GM21360 (cell line): ENCODE results near the gene UNC45B.
"Not testable (repeated sequence)": the region's sequence is repeated elsewhere in the genome, so short reads cannot be mapped to it uniquely, and the experiment has no call there.

Experiments used
- ATAC-seq: cut with Tn5 transposase; IDR thresholded peaks from one replicate; pipeline ENCODE4 v1.9.1; 2021; ENCODE audit warnings: mild to moderate bottlenecking, moderate library complexity; ENCODE audit not compliant: unreplicated experiment

UNC45B gene

DNA sequence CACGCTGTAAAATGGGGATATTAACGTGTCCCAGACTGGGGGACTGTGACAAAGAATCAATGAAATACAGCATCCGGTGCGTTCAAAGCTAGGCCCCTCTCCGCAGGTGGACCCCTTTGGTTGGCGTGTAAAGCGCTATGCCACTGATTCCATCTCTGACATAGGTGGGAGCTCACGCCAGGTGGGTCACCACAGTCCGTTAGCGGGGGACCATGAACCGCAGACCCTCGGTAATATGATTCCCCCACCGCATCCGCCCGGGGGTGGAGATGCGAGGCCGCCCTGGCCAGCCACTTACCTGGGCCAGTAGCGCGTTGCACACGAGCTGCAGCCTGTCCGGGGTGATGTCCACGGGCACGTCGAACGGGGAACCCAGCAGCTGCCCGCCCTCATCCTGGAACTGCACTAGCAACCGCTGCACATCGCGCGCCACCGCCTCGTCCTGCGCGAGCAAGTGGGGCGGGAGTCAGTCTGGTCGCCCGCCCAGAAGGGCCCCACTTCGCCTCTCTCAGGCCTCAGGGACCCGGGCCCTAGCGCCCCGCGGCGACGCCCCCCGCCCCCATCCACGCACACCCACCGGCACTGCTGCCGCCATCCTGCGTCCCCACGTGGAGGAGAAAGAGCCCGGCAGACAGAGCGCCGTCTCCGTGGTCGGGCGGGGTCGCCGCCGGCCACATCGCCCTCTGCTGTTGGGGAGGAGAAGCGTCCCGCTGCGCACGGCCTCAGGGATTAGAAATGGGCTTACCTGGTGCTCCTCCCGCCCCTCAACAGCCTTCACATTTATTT is 5.7 kb upstream of the UNC45B start, which contains the start of gene NLE1:
Gene NLE1 (minus strand): TSS at position 623 of the 786 bp plus-strand sequence. CDS start 28 bp downstream, at position 595.
- ATAC-seq: peak; percentile 88

DNA sequence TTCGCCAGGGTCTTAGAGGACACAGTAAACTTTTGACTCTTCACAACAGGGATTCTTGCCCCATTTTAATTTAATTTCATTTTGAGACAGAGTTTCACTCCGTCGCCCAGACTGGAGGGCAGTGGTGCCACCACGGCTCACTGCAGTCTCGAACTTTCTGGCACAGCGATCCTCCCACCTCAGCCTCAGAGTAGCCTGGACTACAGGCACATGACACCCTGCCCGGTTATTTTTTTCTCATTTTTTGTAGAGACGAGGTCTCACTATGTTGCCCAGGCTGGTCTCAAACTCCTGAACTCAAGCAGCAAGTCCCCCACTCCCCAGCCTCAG is 5.2 kb upstream of the UNC45B start:
- ATAC-seq: no peak

GRCh38 chr17:35144840-35145239 is 2.8 kb upstream of the UNC45B start:
- ATAC-seq: no peak

- no peak for ATAC-seq
Observed at GRCh38 chr17:35146214-35146833, 1.3 kb upstream of the UNC45B start.

DNA sequence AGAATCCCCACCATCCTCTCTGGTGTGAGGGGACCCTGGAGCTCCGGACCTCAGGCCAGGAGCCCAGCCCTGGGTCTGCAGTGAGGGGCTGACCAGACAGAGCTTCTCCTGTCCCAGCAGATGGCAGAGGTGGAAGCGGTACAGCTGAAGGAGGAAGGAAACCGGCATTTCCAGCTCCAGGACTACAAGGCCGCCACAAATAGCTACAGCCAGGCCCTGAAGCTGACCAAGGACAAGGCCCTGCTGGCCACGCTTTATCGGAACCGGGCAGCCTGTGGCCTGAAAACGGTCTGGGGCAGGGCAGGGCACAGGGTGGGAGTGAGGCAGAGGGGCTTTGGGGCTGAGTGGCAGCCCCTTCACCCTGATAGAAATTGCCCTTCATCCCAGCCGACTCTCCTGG is 527 bp downstream of the UNC45B start:
- no peak for ATAC-seq

GRCh38 chr17:35149941-35150340 is 2.3 kb downstream of the UNC45B start:
- no peak for ATAC-seq

DNA sequence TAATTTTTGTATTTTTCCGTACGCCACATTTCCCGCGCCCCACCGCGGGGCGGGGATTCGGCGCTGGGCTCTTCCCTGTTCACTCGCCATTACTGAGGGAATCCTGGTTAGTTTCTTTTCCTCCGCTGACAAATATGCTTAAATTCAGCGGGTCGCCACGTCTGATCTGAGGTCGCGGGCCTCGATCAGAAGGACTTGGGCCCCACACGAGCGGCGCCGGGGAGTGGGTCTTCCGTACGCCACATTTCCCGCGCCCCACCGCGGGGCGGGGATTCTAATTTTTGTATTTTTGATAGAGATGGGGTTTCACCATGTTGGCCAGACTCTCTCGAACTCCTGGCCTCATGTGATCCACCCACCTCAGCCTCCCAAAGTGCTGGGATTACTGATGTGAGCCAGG is 3.5 kb downstream of the UNC45B start:
- ATAC-seq: not testable (repeated sequence)

GRCh38 chr17:35152421-35153140 is 5.0 kb downstream of the UNC45B start:
- ATAC-seq: no peak

DNA sequence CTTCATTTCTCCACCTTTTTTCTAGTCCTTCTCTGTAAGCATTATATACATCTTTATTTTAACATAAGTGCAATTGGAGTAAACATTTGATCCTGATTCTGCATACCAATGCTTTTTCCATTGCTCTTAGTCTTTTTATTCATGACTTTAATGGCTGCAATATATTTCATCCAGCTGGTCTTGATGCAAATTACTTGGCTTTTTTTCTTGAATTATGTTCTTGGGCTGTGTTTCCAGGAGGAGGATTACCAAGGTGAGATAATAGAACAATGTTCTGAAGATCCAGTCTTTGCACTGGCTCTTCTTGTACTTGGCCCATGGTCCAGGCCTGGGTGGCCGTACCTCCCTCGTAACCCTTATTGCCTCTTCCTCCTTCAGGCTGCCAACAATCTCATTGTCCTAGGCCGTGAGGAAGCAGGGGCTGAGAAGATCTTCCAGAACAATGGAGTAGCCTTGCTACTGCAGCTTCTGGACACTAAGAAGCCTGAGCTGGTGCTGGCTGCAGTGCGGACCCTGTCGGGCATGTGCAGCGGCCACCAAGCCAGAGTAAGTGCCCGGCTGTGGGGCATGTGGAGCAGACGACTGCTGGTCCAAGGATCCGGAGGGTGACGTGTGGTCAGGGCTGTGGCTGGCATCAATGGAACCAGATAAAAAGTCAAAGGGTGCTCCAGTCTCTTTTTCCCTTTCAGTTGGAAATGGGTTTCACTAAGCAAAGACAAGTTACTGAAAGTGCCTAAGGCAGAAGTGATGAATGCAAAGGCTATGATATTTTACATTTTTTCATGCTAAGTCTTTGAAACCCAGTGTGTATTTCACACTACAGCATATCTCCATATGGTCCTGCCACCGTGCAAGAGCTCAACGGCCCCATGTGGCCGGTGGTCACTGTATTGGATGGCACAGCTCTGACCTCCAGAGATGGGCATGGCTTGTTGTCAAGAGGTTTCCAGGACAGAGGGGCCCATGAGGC is 6.9 kb downstream of the UNC45B start:
- no peak for ATAC-seq

DNA sequence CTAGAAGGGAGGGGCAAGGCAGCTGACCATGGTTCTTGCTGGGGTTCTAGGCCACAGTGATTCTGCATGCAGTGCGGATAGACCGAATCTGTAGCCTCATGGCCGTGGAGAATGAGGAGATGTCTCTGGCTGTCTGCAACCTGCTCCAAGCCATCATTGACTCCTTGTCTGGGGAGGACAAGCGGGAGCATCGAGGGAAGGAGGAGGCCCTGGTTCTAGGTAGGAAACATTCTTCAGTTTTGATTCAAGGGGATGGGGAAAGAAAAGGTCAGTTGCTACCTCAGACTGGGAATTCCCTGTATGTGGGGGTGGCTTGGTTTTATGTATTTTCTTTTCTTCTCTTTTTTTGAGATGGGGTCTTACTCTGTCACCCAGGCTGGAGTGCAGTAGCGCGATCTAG is 7.6 kb downstream of the UNC45B start:
- ATAC-seq: no peak

- no peak for ATAC-seq
Observed at GRCh38 chr17:35159940-35160339, 12.3 kb downstream of the UNC45B start.

DNA sequence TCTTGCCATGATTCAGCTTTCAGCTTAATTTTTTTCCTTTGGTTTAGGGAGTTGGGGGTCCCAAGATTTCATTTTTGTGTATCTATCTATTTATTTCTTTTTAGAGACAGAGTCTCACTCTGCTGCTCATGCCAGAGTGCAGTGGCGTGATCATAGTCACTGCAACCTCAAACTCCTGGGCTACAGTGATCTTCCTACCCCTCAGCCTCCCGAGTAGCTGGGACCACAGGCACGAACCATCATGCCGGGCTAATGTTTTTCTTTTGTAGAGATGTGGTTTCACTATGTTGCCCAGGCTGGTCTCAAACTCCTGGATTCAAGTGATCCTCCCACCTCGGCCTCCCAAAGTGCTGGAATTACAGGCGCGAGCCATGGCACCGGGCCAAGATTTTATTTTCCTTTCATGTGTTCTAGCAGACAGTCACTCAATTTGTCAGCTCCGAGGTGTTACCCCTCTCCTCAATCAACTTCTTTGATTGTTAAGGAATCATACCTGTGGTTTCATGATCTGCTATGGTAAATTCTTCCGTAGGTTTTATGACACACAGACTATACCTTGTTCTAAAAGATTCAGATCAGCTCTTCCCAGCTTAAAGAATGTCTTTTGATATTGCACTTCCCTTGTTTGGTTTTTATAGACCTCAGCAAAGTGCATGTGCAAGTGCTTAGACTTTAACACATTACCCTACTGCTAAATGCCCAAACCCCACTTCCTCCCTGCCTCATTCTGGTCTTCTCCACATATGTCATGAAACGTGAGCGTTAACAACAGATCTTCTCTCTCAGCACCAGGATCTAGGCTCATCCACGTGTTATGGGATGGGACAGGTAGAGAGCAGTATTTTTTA is 13.0 kb downstream of the UNC45B start:
- no peak for ATAC-seq

DNA sequence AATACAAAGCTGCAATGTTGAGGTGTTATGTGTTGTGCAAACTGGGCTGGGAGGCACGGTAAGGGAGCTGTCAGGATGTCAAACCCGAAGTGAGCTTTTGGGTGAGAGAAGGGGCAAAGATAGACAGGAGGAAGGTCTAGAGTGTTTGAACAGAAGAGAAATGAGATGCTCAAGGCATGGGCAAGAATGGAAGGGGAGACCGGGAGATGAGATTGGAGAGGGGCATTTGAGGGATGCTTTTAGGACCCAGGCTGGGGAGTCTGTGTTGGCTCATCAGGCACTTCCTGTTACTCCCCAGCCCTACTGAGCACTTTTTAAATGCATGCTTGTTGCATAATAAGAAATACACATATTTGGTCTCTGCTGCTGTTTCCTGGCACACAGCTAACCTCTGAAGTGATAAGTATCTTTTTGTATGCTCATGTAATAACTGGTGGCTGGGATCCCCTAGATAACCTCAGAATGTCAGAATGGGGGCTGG is 13.7 kb downstream of the UNC45B start:
- no peak for ATAC-seq

DNA sequence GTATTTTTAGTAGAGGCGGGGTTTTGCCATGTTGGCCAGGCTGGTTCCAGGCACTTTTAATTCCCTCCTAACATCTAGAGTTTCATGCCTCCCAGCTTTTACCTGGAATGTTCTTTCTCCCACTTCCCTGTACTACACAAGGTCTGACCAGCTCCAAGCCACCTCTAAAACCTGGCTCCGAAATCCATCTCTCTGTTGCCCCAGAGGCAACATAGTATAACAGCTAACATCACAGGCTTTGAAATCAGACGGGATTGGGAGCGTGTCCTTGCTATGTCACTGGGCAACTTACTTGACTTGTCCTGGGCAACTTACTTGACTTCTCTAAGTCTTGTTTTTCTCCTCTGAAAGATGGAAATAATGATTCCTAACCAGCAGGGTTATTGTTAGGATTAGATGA is 15.1 kb downstream of the UNC45B start:
- ATAC-seq: no peak

DNA sequence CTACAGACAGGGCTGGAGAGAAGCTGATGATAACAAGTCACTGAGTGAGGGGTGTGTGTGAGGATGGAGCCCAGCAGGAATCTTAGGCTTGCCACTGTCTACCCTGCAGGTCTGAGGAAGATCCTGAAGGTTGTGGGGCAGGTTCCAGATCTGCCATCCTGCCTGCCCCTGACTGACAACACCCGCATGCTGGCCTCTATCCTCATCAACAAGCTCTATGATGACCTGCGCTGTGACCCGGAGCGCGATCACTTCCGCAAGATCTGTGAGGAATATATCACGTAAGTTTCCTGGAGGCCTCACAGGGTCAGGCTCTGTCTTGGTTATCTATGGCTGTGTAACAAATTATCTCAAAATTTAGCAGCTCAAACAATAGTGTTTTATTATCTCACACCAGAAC is 16.3 kb downstream of the UNC45B start:
- ATAC-seq: no peak

- ATAC-seq: no peak
Observed at GRCh38 chr17:35164716-35165115, 17.1 kb downstream of the UNC45B start.

- no peak for ATAC-seq
Observed at GRCh38 chr17:35166526-35166925, 18.9 kb downstream of the UNC45B start.

- ATAC-seq: no peak
Observed at GRCh38 chr17:35167046-35167445, 19.4 kb downstream of the UNC45B start.

DNA sequence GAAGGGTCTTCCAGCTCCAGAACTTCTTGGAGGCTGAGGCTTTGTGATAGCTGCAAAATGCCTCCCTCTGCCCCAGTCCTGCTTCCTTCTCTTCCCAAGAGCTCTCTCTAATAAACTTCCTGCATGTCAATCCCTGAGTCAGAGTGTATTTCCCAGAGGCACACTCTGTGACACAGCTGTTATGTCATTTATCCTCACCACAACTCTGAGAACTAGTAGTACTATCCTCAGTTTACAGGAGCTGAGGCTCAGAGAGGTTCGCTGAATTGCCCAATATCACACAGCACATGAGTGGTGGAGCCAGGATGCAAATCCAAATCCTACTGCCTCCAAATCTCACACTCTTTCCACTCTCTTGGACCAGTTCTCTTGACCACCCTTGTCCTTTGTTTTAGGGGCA is 20.0 kb downstream of the UNC45B start:
- no peak for ATAC-seq
